Neural progenitor cell (in vitro differentiated cells): ENCODE results near the gene TLE3. TPM values are rescaled to one million over a fixed set of nuclear protein-coding genes. Genes with fewer than 3 reads are reported as not detected.

ENCODE experiments used
- DNase-seq: peaks from one replicate; pipeline ENCODE4 v3.0.0-alpha.2; 2016; ENCODE audit warnings: low spot score
- H2AFZ ChIP-seq: fragments of 200-600 bp; sonication (generic); replicated peaks from 2 replicates; pipeline ENCODE4 v1.6.1; 2016; ENCODE audit warnings: antibody characterized with exemption
- H3F3A ChIP-seq: fragments of 200-600 bp; sonication (generic); 2 replicates; pipeline ENCODE4 v1.6.1; 2016; ENCODE audit warnings: antibody characterized with exemption, low read depth
- H3K27ac ChIP-seq: fragments of 200-600 bp; sonication (generic); 2 replicates; pipeline ENCODE4 v1.5.1; 2016; ENCODE audit warnings: mild to moderate bottlenecking
- H3K27me3 ChIP-seq: fragments of 200-600 bp; sonication (generic); 2 replicates; pipeline ENCODE4 v1.6.1; 2016; ENCODE audit warnings: mild to moderate bottlenecking, moderate library complexity
- H3K36me3 ChIP-seq: fragments of 200-600 bp; sonication (generic); 2 replicates; pipeline ENCODE4 v1.5.1; 2016
- H3K4me1 ChIP-seq: fragments of 200-600 bp; sonication (generic); 2 replicates; pipeline ENCODE4 v1.6.1; 2016; ENCODE audit warnings: mixed run types
- H3K4me2 ChIP-seq: fragments of 200-600 bp; sonication (generic); 2 replicates; pipeline ENCODE4 v1.6.1; 2016
- H3K4me3 ChIP-seq: fragments of 200-600 bp; sonication (generic); 2 replicates; pipeline ENCODE4 v1.5.1; 2016
- H3K79me2 ChIP-seq: fragments of 200-600 bp; sonication (generic); 2 replicates; pipeline ENCODE4 v1.6.1; 2016; ENCODE audit warnings: low read depth
- H3K9ac ChIP-seq: fragments of 200-600 bp; sonication (generic); 2 replicates; pipeline ENCODE4 v1.6.1; 2016
- H3K9me3 ChIP-seq: fragments of 200-600 bp; sonication (generic); 2 replicates; pipeline ENCODE4 v1.5.1; 2016; ENCODE audit warnings: low read depth
- H4K20me1 ChIP-seq: fragments of 200-600 bp; sonication (generic); 2 replicates; pipeline ENCODE4 v1.6.1; 2016; ENCODE audit warnings: low read depth
- H3K27ac Mint-ChIP-seq: 3 replicates; pipeline ENCODE4 v1.8.0; 2021; ENCODE audit warnings: mixed read lengths
- H3K27me3 Mint-ChIP-seq: 2 replicates; pipeline ENCODE4 v1.8.0; 2022; ENCODE audit warnings: low read depth, mild to moderate bottlenecking, inconsistent platforms, moderate library complexity, mixed read lengths; ENCODE audit not compliant: insufficient read depth
- H3K36me3 Mint-ChIP-seq: 3 replicates; pipeline ENCODE4 v1.8.0; 2021; ENCODE audit warnings: mixed read lengths
- H3K4me1 Mint-ChIP-seq: 3 replicates; pipeline ENCODE4 v1.8.0; 2021; ENCODE audit warnings: mixed read lengths
- H3K4me3 Mint-ChIP-seq: 3 replicates; pipeline ENCODE4 v1.8.0; 2021; ENCODE audit warnings: mild to moderate bottlenecking, moderate library complexity, mixed read lengths
- H3K9me3 Mint-ChIP-seq: 3 replicates; pipeline ENCODE4 v1.8.0; 2020; ENCODE audit warnings: mixed read lengths
- CTCF ChIP-seq: fragments of 200-600 bp; sonication (generic); IDR thresholded peaks from 2 replicates; pipeline ENCODE4 v1.5.1; 2017; ENCODE audit warnings: antibody characterized with exemption, mild to moderate bottlenecking
- EZH2 ChIP-seq: fragments of 200-600 bp; sonication (generic); IDR thresholded peaks from 2 replicates; pipeline ENCODE4 v1.6.1; 2017; ENCODE audit warnings: antibody characterized with exemption, mild to moderate bottlenecking, moderate library complexity
- EZH2phosphoT487 ChIP-seq: fragments of 200-600 bp; sonication (generic); IDR thresholded peaks from 2 replicates; pipeline ENCODE4 v1.6.1; 2017; ENCODE audit warnings: antibody characterized with exemption
- total RNA-seq: library from RNA; depleted of rRNA; stranded (reverse); fragments of >200 nt; gene quantifications from 2 replicates; pipeline ENCODE4 v1.2.3, GENCODE V29; 2015; ENCODE audit warnings: low replicate concordance

Gene TLE3
- total RNA-seq, 1 donor from 2014 or later: 22.1 TPM

- no peak for DNase-seq
- TF ChIP-seq EZH2: no peak
- TF ChIP-seq CTCF: no peak
- no peak for TF ChIP-seq EZH2phosphoT487
- H3K27me3 ChIP-seq: no peaks in the 10 kb centered on the region
- H3K36me3 ChIP-seq: no peaks in the 10 kb centered on the region
- Mint-ChIP-seq H3K27me3 (peaks cover 5% of the 10 kb centered on the region), H3K27ac (no peak overlapping the region), H3K4me3 (no peak overlapping the region), H3K4me1 (peaks cover 9% of the 10 kb centered on the region), H3K36me3 (peaks cover 2% of the 10 kb centered on the region), H3K9me3 (no peaks in the 10 kb centered on the region)
- peaks cover 11% of the 10 kb centered on the region for H4K20me1 ChIP-seq
- H3K9me3 ChIP-seq: no peaks in the 10 kb centered on the region
- no peak overlapping the region for H3K4me2 ChIP-seq
- no peak overlapping the region for H2AFZ ChIP-seq
- H3K4me3 ChIP-seq: no peak overlapping the region
- no peaks in the 10 kb centered on the region for H3F3A ChIP-seq
- H3K4me1 ChIP-seq: peaks cover 6% of the 10 kb centered on the region
- no peaks in the 10 kb centered on the region for H3K79me2 ChIP-seq
- no peak overlapping the region for H3K9ac ChIP-seq
- H3K27ac ChIP-seq: no peak overlapping the region
These were observed 55.0 kb downstream of the TLE3 start for GRCh38 chr15:70042553-70043214.

- Mint-ChIP-seq H3K4me3 (no peak overlapping the region), H3K27ac (no peak overlapping the region), H3K27me3 (peaks cover 5% of the 10 kb centered on the region), H3K9me3 (no peaks in the 10 kb centered on the region), H3K36me3 (no peaks in the 10 kb centered on the region), H3K4me1 (no peaks in the 10 kb centered on the region)
- no peak for DNase-seq
- H3K9ac ChIP-seq: no peak overlapping the region
- no peaks in the 10 kb centered on the region for H3K36me3 ChIP-seq
- no peak overlapping the region for H2AFZ ChIP-seq
- H3K9me3 ChIP-seq: no peaks in the 10 kb centered on the region
- no peak overlapping the region for H3K4me3 ChIP-seq
- no peaks in the 10 kb centered on the region for H3K4me1 ChIP-seq
- no peaks in the 10 kb centered on the region for H3K27me3 ChIP-seq
- H3K79me2 ChIP-seq: no peaks in the 10 kb centered on the region
- H4K20me1 ChIP-seq: no peaks in the 10 kb centered on the region
- no peaks in the 10 kb centered on the region for H3F3A ChIP-seq
- H3K27ac ChIP-seq: no peak overlapping the region
- no peak for TF ChIP-seq EZH2
- TF ChIP-seq CTCF: no peak
- no peak for TF ChIP-seq EZH2phosphoT487
- H3K4me2 ChIP-seq: no peak overlapping the region
These were observed 57.8 kb downstream of the TLE3 start for GRCh38 chr15:70039917-70040316.

GRCh38 chr15:70038730-70039392, 58.9 kb downstream of the TLE3 start:
- Histone ChIP-seq H3K79me2 (no peaks in the 10 kb centered on the region), H3K4me3 (no peak overlapping the region), H3K27ac (no peak overlapping the region), H3K9ac (no peak overlapping the region), H3K4me1 (no peaks in the 10 kb centered on the region), H3F3A (no peaks in the 10 kb centered on the region), H3K27me3 (no peaks in the 10 kb centered on the region), H2AFZ (no peak overlapping the region), H3K9me3 (no peaks in the 10 kb centered on the region), H3K36me3 (no peaks in the 10 kb centered on the region), H3K4me2 (no peak overlapping the region), H4K20me1 (no peaks in the 10 kb centered on the region)
- Mint-ChIP-seq H3K9me3 (no peaks in the 10 kb centered on the region), H3K27ac (no peak overlapping the region), H3K4me3 (no peak overlapping the region), H3K27me3 (peaks cover 7% of the 10 kb centered on the region), H3K4me1 (peaks cover 5% of the 10 kb centered on the region), H3K36me3 (no peaks in the 10 kb centered on the region)
- TF ChIP-seq EZH2phosphoT487: no peak
- TF ChIP-seq CTCF: no peak
- DNase-seq: no peak
